ENCODE data around the gene DHH.

DHH gene

GRCh38 chr12:49048953-49049352 is 45.6 kb downstream of the DHH start:
- DNase-seq, result no peak

DNA sequence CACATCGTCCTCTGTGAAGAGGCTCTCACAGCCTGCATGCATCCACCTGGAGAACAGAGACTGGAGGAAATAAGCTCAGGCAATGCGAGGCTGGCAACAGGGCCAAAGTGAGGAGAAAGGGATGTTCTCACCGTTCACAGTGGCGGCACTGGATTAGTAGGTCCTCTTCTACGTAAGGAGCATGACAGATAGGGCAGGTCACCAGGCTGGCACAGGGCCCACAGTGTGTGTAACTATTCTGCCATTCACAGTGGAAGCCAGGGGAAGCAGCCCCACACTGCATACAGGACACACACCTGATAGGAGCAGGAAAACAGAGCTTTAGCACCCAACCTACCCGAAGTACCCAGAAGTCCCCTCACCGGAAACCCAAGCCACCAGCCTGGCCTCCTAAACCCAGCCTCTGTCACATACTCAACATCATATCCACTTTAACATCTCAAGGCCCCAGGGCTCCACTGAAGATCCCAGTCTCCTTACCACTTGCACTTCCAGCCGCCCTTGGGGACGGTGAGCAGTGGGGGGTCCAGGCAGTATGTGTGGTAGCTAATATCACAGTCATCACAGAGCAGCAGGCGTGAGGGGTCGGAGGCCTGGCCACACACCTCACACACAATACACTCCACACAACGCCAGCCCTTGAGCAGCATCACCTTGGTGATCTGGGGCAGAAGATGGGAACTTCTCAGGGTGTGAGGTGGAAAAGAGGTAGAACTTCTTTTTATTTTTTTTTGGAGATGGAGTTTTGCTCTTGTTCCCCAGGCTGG is 48.3 kb downstream of the DHH start:
- no peak for DNase-seq

GRCh38 chr12:49044660-49045059 is 49.9 kb downstream of the DHH start:
- DNase-seq, result no peak

DNA sequence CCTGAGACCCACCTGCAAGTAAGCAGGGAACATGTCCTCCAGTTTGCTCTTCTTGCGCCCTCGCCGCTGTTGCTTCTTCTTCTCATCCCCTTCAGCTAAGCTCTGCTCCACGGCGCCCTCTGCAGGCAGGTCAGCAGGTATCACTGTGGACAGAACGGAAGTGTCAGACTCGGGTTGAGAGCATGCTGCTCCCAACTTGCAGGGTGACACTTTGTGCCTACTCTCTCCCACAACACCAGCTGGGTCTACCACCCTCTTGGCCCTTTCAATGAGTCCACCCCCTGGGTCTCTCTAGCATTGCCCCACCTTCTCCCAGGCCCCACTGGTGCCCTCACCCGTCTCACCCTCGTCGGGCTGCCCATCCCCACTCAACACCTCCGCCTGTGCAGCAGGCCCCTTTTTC is 50.7 kb downstream of the DHH start:
- DNase-seq, result peak; percentile 35 to 54

DNA sequence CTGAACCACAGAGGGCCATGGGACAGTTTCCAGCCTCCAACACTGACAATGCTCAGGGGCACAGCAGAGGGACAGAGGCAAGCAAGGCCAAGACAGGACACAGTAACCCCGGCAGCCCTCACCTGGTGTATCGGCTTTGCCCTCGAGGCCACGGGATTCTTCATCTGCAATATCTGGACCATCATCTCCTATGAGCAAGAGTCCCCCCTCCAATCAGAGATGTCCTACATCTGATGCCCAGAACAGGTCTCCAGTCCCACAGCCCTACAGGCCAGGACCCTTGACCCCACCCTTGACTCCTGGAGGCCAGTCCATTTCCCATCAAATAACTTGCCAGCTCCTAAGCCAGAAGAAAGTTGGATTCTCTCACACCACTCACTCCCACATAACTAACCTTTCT is 51.4 kb downstream of the DHH start:
- DNase-seq, result no peak

DNA sequence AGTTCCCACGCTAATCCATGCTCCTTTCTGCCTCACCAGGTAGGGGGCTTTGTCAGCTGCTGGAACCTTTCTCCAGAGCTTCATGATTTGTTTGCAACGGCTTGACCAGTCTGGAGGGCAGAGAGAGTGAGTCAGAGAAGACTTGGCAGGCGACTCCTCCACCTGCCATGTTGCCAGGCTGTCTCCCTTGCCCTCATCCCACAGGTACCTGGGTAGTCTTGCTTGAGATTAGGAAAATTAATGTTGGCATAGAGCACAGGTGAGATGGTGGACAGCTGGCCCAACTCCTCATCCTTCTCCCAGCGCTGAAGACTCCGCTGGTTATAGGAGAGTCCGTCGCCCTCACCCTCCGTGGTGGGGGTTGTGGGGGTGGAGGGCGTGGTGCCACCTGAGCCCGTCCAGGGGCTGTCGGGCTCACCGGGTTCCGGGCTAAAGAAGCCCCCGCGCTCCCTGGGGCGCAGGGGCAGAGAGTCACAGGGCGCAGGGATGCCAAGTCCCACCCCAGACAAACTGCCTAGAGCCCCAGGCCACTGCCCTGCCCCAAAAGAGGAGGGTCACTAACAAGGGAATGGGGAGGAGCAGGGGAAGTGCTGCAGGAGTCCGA is 52.6 kb downstream of the DHH start:
- DNase-seq, result no peak

- DNase-seq, result no peak
These were observed 53.3 kb downstream of the DHH start for GRCh38 chr12:49041036-49041880.

DNA sequence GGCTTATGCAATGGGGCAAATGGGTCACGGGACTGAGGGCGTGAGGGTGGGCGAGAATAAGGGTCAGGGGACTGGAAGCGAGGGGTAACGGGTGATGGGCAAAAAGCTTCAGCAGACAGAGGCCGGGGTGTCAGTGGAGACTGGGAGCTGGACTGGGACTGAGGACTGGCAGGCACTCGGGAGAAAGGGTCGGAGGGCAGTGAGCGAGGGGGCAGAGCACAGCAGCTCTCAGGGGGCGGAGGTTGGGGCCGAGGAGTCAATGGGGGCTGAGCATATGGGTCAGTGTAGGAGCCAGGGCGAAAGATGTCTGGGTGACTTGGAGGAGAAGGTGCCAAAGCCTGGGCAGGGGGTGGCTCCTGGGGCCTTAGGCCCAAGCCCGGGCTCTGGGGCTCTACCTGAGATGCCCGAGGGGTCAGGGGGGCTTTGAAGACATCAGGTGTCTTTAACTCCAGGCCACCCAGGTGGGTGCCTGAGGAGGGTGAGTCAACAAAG is 54.2 kb downstream of the DHH start:
- DNase-seq, result no peak

GRCh38 chr12:49039421-49040363 is 54.9 kb downstream of the DHH start:
- no peak for DNase-seq

DNA sequence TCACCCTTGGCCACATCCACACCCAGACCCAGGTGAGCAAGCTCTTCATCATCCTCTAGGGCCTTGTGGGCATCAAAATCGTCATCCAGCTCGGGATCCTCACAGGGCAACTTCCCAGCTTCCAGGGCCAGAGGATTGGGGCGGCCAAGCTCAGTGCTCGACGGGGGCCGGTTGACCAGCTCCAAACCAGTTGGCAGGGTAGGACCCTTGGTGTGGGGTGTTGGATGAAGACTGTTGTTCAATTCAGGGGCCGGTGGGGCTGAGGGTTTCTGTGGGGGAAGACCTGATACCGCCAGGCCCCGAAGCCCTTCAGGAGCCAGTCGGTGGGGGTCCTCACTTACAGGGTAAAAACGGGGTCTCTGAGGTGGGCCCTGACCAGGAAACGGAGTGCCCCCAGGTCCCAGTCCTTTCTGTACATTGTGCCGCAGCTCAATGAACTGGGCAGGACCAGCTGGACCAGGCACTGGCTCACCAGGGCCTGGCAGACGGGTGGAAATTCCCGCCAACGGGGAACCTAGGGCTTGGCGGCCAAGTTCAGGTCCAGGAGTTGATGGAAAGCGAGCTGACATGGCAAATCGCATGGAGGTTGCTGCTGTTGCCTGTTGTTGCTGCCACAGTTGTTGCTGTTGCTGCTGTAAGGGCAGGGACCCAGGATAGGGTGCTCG is 56.2 kb downstream of the DHH start:
- no peak for DNase-seq

DNA sequence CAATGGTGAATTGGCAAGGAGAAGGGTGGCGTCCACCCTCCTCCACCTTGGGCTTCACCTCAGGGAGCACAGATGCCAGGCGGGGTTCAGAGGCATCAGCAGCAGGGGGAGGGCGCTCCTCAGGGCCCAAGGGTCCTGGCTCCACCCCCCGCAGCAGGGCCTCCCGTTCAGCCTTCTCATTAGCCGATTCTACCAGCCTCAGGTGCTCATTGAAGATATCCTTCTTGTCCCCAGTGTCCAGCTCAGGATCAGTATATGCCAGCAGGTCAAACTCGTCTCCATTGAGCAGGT is 56.7 kb downstream of the DHH start:
- DNase-seq, result no peak

GRCh38 chr12:49037111-49037946 is 57.3 kb downstream of the DHH start:
- no peak for DNase-seq

Data from NCI-H2081 (cell line).